Glomerular visceral epithelial cell (primary cell): ENCODE results near the gene PCP2.

Experiments used
- DNase-seq: peaks from one replicate; pipeline ENCODE4 v3.0.0-alpha.2; 2016; ENCODE audit errors: extremely low spot score

Gene PCP2

GRCh38 chr19:7618771-7619510 lies 14.6 kb downstream of the PCP2 start:
- no peak for DNase-seq

- DNase-seq: no peak
These were observed 15.2 kb downstream of the PCP2 start for GRCh38 chr19:7618348-7618747.

- no peak for DNase-seq
These were observed 15.8 kb downstream of the PCP2 start for GRCh38 chr19:7617735-7618134.

- DNase-seq: no peak
These were observed 16.3 kb downstream of the PCP2 start for GRCh38 chr19:7617172-7617571.

GRCh38 chr19:7614859-7615741 lies 18.4 kb downstream of the PCP2 start:
- DNase-seq: no peak

DNA sequence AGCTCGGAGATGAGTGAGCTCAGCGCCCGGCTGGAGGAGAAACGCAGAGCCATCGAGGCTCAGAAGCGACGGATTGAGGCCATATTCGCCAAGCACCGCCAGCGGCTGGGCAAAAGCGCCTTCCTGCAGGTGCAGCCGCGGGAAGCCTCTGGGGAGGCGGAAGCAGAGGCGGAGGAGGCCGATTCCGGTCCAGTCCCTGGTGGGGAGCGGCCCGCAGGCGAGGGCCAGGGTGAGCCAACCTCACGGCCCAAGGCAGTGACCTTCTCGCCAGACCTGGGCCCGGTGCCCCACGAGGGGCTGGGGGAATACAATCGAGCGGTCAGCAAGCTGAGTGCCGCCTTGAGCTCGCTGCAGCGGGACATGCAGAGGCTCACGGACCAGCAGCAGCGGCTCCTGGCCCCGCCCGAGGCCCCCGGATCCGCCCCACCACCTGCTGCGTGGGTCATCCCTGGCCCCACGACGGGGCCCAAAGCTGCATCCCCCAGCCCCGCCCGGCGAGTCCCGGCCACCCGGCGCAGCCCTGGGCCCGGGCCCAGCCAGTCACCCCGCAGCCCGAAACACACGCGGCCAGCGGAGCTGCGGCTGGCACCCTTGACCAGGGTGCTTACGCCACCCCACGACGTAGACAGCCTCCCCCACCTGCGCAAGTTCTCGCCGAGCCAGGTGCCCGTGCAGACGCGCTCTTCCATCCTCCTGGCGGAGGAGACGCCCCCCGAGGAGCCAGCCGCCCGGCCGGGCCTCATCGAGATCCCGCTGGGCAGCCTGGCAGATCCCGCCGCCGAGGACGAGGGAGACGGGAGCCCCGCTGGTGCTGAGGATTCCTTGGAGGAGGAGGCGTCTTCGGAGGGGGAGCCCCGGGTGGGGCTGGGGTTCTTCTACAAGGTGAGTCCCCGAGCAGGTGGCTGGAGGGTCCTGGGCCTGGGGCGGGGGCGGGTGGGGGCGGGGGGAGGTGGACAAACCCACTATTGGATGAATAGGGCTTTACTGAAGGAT lies 20.9 kb downstream of the PCP2 start:
- DNase-seq: no peak

GRCh38 chr19:7611541-7612279 lies 21.8 kb downstream of the PCP2 start:
- DNase-seq: no peak

DNA sequence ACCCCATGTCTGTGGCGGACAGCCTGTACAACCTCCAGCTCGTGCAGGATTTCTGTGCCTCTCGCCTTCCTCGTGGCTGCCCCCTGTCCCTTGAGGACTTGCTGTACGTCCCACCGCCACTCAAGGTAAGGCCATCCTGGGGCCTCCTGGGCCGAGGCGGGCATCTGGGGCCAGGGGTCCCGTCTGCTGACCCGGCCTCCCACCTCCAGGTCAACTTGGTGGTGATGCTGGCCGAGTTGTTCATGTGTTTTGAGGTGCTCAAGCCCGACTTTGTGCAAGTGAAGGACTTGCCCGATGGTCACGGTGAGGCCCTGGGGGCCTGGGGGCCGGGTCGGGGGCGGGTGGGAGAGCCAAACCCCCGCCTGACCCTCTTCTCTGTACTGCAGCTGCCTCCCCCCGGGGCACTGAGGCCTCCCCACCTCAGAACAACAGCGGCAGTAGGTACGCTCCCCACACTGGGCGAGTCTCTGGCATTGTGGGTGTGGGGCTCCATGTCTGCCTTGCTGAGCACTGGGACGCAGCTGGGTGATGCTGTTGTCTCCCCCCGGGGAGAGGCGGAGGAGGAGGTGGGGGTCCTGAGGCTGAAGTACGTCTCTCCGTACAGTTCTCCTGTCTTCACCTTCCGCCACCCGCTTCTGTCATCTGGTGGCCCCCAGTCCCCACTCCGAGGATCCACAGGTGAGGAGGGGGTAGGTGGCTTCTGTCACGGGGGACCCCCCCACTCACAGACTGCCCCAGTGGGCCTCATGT lies 22.9 kb downstream of the PCP2 start:
- DNase-seq: no peak

- DNase-seq: no peak
These were observed 25.5 kb downstream of the PCP2 start for GRCh38 chr19:7607874-7608560.

- no peak for DNase-seq
These were observed 26.2 kb downstream of the PCP2 start for GRCh38 chr19:7607212-7607873.

DNA sequence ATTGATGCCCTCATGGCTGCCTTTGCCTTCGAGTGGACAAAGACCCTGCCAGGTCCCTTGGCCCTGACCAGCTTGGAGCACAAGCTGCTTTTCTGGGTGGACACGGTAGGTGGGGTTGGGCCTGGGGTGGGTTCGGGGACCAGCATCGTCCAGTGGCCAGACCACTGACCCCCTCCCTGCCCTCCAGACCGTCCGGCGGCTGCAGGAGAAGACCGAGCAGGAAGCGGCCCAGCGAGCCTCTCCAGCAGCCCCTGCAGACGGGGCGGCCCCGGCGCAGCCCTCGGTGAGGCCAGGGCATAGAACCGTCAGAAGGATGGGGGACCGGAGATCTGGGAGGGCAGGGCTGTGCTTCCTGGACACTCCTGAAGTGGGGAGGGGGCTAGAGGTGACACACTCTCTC lies 27.2 kb downstream of the PCP2 start:
- no peak for DNase-seq

DNA sequence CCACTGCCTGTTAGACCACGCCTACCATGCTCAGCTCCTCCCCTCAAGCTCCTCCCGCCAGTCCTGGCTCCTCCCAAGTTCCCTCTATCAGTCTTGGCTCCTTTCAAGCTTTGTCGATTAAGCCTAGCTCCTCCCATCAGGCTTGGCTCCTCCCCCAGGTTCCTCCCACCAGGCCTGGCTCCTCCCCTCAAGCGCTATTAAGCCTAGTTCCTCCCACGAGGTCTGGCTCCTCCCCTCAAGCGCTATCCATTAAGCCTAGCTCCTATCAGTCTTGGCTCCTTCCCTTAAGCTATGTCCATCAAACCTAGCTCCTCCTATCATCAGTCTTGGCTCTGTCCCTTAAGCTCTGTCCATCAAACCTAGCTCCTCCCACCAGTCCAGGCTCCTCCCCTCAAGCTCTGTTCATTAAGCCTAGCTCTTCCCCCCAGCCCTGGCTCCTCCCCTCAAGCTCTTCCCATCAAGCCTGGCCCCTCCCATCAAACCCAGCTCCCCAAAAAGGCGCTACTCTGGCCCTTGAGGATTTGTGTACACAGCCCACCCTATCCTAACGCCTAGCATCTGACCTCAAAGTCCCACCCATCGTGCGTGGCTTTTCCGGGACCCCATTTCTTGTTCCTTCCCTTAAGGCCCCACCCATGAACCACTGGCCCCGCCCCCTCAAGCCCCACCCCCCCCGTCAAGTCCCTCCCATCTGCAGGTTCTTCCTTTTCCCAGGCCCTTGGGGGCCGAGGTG lies 27.9 kb downstream of the PCP2 start:
- peak; percentile 21 for DNase-seq

GRCh38 chr19:7603919-7604318 lies 29.6 kb downstream of the PCP2 start:
- no peak for DNase-seq

GRCh38 chr19:7602935-7603497 lies 30.5 kb downstream of the PCP2 start:
- no peak for DNase-seq

DNA sequence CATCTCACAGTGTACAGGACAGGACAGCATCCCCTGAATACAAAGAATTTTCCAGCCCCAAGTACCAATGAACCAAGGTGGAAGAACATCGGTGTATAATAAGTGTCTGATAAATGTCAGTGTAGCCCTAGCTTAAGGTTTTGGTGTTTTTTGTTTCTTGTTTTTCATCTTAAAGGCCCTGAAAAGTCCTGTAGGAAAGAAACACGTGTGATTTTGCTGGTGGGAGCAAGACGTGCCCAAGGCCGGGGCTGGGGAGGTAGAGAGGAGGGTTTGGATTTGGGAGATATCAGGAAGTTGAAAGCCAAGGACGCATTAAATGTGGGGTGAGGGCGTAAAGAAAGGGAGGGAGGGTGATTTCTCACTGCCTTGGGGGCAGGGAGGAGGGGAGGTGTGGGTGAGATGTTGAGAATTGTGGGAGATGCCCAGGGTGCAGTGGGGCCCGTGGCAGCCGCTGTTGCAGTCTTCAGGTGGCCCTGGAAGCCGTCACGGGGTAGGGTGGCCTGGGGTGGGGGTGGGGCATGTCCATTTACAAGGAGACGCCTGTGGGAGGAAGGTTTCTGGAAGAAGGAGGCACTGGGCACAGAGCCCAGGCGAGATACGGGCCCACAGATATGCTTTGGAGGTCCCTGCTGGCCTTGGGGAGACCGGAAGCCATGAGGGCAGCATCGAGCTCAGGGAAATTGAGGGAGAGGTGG lies 31.1 kb downstream of the PCP2 start:
- DNase-seq: no peak

DNA sequence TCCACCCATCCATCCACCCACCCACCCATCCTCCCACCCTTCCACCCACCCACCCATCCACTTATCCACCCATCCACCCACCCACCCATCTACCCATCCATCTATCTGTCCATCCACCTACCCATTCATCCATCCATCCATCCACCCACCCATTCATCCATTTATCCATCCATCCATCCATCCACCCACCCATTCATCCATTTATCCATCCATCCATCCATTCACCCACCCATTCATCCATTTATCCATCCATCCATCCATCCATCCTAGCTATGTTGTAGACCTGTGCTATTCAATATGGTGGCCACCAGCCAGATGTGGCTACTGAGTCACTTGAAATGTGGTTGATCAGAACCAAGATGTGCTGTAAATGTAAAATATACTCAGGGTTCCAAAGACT lies 32.8 kb downstream of the PCP2 start:
- no peak for DNase-seq

DNA sequence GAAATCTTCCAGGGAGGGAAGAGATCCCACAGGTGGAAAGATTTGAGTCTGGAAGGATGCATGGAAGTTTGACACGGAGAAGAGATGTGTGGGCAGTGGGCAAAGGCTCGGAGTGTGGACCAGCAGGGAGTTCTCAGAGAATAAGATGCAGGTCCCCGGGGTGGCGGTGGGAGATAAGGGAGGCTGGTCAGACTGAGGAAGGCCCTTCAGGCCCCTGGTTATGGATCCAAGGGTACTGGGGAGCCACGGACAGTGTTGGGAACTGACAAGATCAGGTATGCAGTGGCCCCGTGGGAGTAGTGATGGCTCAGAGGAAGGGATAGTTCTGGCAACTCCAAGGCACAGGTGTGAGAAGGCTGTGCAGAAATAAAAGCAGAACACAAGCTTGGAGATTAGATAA lies 35.3 kb downstream of the PCP2 start:
- no peak for DNase-seq

DNA sequence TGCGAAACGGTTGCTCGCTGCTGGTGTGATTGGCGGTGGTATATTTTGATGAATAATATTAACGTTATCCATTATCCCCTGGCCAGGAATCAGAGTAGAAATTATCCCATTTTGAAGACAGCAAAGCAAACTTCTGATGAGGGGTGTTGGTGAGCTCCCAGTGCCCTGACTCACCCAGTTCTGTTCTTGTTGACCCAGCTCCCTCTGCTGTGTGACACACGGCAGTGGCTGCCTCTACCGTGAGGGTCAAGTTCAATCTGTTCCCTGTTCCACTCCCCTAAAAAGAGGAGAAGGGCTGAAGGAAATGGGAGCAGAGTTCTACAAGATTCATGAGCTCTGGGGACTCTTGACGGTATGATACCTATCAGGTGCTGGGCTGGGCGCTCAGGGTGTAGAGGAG lies 35.8 kb downstream of the PCP2 start:
- DNase-seq: no peak
